Measurements from ENCODE around the gene USP48. TPM values are rescaled to one million over a fixed set of nuclear protein-coding genes. Genes with fewer than 3 reads are reported as not detected.
A peak's percentile ranks its signal among the peaks of the same experiment; 100 is the strongest.

USP48 gene
- total RNA-seq, 1 experiment from 2014 or later = 84.8 TPM

DNA sequence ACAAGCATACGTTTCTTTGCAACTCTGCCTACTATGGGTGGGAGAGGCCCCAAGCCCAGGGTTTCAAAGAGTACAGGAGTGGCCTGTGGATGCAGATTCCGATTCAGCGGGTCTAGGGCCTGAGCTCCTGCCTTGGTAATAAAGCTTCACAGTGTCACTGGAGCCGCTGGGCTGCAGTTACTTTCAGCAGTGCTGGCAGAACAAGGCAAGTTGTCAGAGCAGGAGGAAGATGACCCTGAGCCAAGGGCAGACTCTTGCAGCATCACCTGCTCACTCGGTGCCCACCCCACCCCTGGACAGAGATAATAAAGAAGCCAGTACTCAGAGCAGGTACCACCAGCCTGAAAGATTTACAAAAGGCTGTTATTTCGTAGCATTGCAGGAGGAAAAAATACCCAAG lies 105.8 kb downstream of the USP48 start:
- H2AK5ac ChIP-seq (ENCODE audit: insufficient read length, low read length) = no peak overlapping the region
- H3T11ph ChIP-seq (ENCODE audit: low read length) = no peak overlapping the region
- no peaks in the 10 kb centered on the region for H3K79me1 ChIP-seq (ENCODE audit: insufficient read depth, low read depth, low read length, poor library complexity, severe bottlenecking)
- no peak overlapping the region for H3K4ac ChIP-seq (ENCODE audit: low read depth, low read length)
- H4K20me1 ChIP-seq (ENCODE audit: control insufficient read depth, insufficient read depth, insufficient read length) = no peaks in the 10 kb centered on the region
- no peak overlapping the region for H3K18ac ChIP-seq (ENCODE audit: insufficient read length, low read depth, low read length)
- TF ChIP-seq, protein P1, sequence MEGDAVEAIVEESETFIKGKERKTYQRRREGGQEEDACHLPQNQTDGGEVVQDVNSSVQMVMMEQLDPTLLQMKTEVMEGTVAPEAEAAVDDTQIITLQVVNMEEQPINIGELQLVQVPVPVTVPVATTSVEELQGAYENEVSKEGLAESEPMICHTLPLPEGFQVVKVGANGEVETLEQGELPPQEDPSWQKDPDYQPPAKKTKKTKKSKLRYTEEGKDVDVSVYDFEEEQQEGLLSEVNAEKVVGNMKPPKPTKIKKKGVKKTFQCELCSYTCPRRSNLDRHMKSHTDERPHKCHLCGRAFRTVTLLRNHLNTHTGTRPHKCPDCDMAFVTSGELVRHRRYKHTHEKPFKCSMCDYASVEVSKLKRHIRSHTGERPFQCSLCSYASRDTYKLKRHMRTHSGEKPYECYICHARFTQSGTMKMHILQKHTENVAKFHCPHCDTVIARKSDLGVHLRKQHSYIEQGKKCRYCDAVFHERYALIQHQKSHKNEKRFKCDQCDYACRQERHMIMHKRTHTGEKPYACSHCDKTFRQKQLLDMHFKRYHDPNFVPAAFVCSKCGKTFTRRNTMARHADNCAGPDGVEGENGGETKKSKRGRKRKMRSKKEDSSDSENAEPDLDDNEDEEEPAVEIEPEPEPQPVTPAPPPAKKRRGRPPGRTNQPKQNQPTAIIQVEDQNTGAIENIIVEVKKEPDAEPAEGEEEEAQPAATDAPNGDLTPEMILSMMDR (conservative IDR thresholded peaks at IDR 0.05) = no peak
- no peaks in the 10 kb centered on the region for H3K9me3 ChIP-seq (ENCODE audit: control insufficient read depth, low read depth, low read length)
- H3K27ac ChIP-seq (ENCODE audit: insufficient read length, low read depth, low read length) = no peak overlapping the region
- H2BK12ac ChIP-seq (ENCODE audit: insufficient read length, low read depth, low read length) = no peak overlapping the region
- H2BK15ac ChIP-seq (ENCODE audit: low read depth, low read length) = no peak overlapping the region
- Mint-ChIP-seq H3K27ac (peak overlapping the region in 2 of 3 experiments; percentile 34 to 55; a peak in 1 of 7 replicates), H3K9me3 (no peaks in the 10 kb centered on the region), H3K4me3 (no peak overlapping the region), H3K36me3 (ENCODE audit: insufficient read depth in 1 of 3, low read depth in 3 of 3) (peaks cover 0 to 36% (median 25%) of the 10 kb centered on the region in 3 experiments; a peak in 5 of 7 replicates), H3K4me1 (peaks cover 12 to 15% of the 10 kb centered on the region in 2 experiments), H3K27me3 (ENCODE audit: low read depth) (no peaks in the 10 kb centered on the region; the same call in 1 of the 2 replicates)
- DNase-seq = no peak
- H4K91ac ChIP-seq (ENCODE audit: insufficient read length, low read depth, low read length) = no peak overlapping the region
- H2AFZ ChIP-seq (ENCODE audit: low read length) = no peak overlapping the region
- no peak overlapping the region for H3K56ac ChIP-seq (ENCODE audit: insufficient read length, low read depth, low read length)
- no peak overlapping the region for H4K8ac ChIP-seq (replicated peaks; ENCODE audit: insufficient read length, low read depth, low read length)
- H3K9ac ChIP-seq (ENCODE audit: extremely low read depth, insufficient read length, low read length) = no peak overlapping the region
- no peak overlapping the region for H2BK20ac ChIP-seq (ENCODE audit: low read depth, low read length, poor library complexity, severe bottlenecking)
- H3K4me2 ChIP-seq (ENCODE audit: insufficient read depth, insufficient read length, low read length) = no peak overlapping the region
- H3K27me3 ChIP-seq (ENCODE audit: insufficient read depth, low read length) = no peaks in the 10 kb centered on the region
- no peak overlapping the region for H2BK5ac ChIP-seq (ENCODE audit: insufficient read length, low read length)
- no peak overlapping the region for H3K14ac ChIP-seq (ENCODE audit: insufficient read depth, low read length)
- H3K23ac ChIP-seq (ENCODE audit: insufficient read length, low read depth, low read length) = no peak overlapping the region
- no peak overlapping the region for H2BK120ac ChIP-seq (ENCODE audit: low read depth, low read length, poor library complexity, severe bottlenecking)
- no peaks in the 10 kb centered on the region for H3K79me2 ChIP-seq (ENCODE audit: insufficient read depth, low read length)
- H4K5ac ChIP-seq (ENCODE audit: insufficient read length, low read depth, low read length) = no peak overlapping the region
- no CpG with 5 or more reads among the region's 6 CpGs for WGBS (ENCODE audit: extremely low coverage, insufficient read length, low lambda C conversion rate)
- no peaks in the 10 kb centered on the region for H3K23me2 ChIP-seq (ENCODE audit: insufficient read length, low read depth, low read length, poor library complexity, severe bottlenecking)
- no peaks in the 10 kb centered on the region for H3K4me1 ChIP-seq (ENCODE audit: insufficient read depth, low read length)
